Measurements from ENCODE around the gene MTHFSD.

Gene MTHFSD

GRCh38 chr16:86554599-86554916 lies 477 bp downstream of the MTHFSD start:
- H3K27me3 Mint-ChIP-seq (ENCODE audit: low read depth), result no peaks in the 10 kb centered on the region

GRCh38 chr16:86553356-86553755 lies 1.7 kb downstream of the MTHFSD start:
- Mint-ChIP-seq H3K4me3 (no peak overlapping the region), H3K4me1 (ENCODE audit: low read depth) (peaks cover 15% of the 10 kb centered on the region), H3K27me3 (ENCODE audit: low read depth) (no peaks in the 10 kb centered on the region), H3K9me3 (no peaks in the 10 kb centered on the region), H3K36me3 (ENCODE audit: low read depth) (peaks cover 20% of the 10 kb centered on the region), H3K27ac (no peak overlapping the region)

More at GRCh38 chr16:86554599-86554916, 477 bp downstream of the MTHFSD start:
- H3K36me3 Mint-ChIP-seq (ENCODE audit: low read depth), result peaks cover 19% of the 10 kb centered on the region
- no peaks in the 10 kb centered on the region for H3K9me3 Mint-ChIP-seq
- peaks cover 15% of the 10 kb centered on the region for H3K4me1 Mint-ChIP-seq (ENCODE audit: low read depth)
- H3K4me3 Mint-ChIP-seq, result peak overlapping the region; percentile 89
- peak overlapping the region; percentile 94 for H3K27ac Mint-ChIP-seq

DNA sequence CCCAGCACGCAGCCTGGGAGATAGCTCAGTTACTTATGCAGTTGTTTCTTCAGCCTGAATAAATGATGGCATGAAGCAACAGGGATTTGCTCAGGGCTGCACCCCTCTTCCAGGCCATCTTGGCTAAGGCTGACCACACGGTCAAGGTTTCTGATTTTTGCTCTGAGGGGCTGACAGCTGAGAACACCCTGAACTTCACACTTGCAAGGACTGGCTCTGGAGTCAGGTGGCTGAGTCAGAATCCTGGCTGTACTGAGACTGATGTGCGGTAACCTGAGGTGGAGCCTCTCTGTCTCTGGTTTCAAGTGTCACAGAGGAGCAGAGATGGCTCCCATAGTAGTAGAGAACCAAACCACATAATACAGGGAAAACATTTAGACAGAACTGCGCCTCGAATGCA lies 4.8 kb downstream of the MTHFSD start:
- H3K27ac Mint-ChIP-seq, result no peak overlapping the region
- peaks cover 28% of the 10 kb centered on the region for H3K36me3 Mint-ChIP-seq (ENCODE audit: low read depth)

DNA sequence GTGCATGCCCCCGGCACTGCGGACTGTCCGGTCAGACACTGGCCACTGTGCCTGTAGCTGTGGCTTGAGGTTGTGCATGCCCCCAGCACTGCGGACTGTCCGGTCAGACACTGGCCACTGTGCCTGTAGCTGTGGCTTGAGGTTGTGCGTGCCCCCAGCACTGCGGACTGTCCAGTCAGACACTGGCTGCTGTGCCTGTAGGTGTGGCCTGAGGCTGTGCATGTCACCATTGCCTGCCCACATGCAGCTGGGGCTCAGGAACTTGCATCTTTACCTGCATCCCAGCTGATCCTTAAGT lies 5.2 kb downstream of the MTHFSD start:
- peaks cover 11% of the 10 kb centered on the region for H3K4me1 Mint-ChIP-seq (ENCODE audit: low read depth)

More for the DNA sequence above, 4.8 kb downstream of the MTHFSD start:
- peaks cover 13% of the 10 kb centered on the region for H3K4me1 Mint-ChIP-seq (ENCODE audit: low read depth)
- no peak overlapping the region for H3K4me3 Mint-ChIP-seq
- no peaks in the 10 kb centered on the region for H3K9me3 Mint-ChIP-seq
- H3K27me3 Mint-ChIP-seq (ENCODE audit: low read depth), result no peaks in the 10 kb centered on the region

DNA sequence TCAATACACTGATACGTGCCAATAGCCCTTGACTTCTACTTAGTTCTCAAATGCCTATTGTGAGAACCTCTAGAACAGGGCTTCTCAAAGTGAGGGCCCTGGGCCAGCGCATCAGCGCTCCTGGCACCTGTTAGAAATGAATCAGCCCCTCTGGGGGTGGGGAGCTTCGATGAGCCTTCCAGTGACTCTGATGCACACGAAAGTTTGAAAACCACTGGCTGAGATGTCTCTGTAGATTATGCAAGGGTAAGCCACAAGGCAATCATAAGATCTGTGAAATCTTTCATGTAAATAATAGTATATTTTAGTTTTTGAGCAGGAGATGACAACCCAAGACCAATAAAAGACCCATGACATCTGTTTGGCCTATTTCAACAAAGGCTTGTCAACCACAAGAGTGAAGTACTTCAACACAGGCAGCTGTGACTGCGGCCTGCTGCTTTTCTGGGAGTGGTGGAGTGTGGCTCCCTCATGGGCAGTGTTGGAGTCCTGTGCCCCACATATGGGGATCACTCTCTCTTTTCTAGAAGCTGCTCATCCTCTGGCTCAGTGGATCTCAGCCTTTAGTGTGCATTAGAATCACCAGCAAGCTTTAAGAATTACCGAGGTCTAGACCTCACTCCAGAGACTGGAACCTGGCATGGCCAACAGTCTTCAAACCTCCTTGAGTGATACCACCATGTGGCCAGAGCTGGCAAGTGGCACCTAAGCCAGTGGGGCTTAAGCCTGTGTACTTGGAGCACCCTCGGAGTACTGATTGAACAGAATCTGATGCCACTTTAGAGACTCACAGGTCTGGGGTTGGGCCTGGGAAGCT lies 5.8 kb downstream of the MTHFSD start:
- H3K9me3 Mint-ChIP-seq, result no peaks in the 10 kb centered on the region
- H3K36me3 Mint-ChIP-seq (ENCODE audit: low read depth), result peaks cover 35% of the 10 kb centered on the region
- H3K27ac Mint-ChIP-seq, result no peak overlapping the region
- peaks cover 10% of the 10 kb centered on the region for H3K4me1 Mint-ChIP-seq (ENCODE audit: low read depth)
- H3K4me3 Mint-ChIP-seq, result no peak overlapping the region
- no peaks in the 10 kb centered on the region for H3K27me3 Mint-ChIP-seq (ENCODE audit: low read depth)

More for the DNA sequence above, 5.2 kb downstream of the MTHFSD start:
- Mint-ChIP-seq H3K4me3 (no peak overlapping the region), H3K27me3 (ENCODE audit: low read depth) (no peaks in the 10 kb centered on the region), H3K36me3 (ENCODE audit: low read depth) (peaks cover 30% of the 10 kb centered on the region), H3K27ac (no peak overlapping the region), H3K9me3 (no peaks in the 10 kb centered on the region)

DNA sequence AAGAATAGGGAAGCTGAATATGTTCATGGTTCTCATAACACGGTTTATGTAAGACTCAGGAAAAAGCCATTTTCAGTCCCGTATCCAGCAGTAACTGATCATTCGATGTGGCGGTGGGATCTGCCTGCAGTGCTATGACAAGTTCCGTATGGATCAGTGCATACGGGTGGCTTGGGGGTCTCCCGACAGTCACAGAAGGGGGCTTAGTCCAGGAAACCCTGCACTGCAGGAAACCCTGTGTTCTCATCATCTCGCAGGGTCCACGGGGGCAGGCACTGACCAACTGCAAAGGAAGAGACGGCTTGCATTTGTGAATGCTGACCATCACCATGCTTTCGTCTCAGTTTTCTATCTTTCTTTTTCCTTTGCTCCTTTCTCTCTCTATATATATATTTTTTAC lies 7.7 kb downstream of the MTHFSD start:
- Mint-ChIP-seq H3K4me3 (no peak overlapping the region), H3K27me3 (ENCODE audit: low read depth) (no peaks in the 10 kb centered on the region), H3K9me3 (no peaks in the 10 kb centered on the region), H3K36me3 (ENCODE audit: low read depth) (peaks cover 27% of the 10 kb centered on the region), H3K27ac (no peak overlapping the region), H3K4me1 (ENCODE audit: low read depth) (no peaks in the 10 kb centered on the region)

DNA sequence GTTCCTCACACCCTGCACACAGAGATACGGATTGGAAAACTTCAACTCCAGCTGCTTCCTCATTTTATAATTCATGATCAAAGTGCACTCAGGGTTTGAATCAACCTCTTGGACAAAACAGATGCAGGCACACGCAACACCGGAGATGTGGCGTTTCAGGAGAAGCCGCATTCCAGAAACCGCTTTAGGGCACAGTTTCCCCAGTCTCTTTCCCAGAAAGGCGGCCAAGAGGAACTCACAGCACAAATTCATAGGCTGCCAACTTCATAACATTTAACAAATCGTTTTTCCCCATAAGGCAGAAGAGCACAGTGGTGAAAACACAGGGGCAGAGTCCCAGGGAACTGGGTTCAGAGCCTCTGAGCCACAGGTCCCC lies 8.4 kb downstream of the MTHFSD start:
- Mint-ChIP-seq H3K36me3 (ENCODE audit: low read depth) (peaks cover 26% of the 10 kb centered on the region), H3K4me3 (no peak overlapping the region), H3K9me3 (no peaks in the 10 kb centered on the region), H3K27ac (no peak overlapping the region), H3K4me1 (ENCODE audit: low read depth) (no peaks in the 10 kb centered on the region), H3K27me3 (ENCODE audit: low read depth) (no peaks in the 10 kb centered on the region)

DNA sequence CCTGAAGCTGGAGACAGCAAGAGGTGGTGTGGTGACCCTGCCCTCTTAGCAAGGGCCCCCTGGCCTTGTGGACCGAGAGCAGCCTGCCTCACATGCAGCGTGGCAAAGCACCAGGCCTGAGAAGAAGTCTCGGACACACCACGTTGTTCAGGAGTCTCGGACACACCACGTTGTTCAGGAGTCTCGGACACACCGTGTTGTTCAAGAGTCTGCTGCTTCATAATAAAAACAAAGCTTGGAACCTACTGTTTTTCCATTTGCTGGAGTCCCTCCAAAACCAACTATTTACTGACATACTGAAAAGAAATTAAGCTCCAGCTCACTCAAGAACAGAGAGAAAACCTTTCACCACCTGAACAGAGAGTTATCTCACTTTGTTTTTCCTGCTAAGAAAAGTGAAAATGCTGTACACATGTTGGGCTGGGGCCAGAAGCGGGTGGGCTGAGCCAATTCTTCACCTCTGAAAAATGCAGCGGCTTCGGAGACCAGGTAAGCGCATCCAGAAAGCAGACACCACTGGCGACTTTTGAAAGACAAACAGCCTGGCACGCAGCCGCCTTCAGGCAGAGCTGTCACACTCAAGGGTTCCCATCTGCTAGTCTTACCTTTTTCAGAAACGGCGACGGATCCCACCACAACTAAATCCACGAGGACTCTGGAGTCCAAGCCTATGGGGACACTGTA lies 8.9 kb downstream of the MTHFSD start:
- Mint-ChIP-seq H3K9me3 (no peaks in the 10 kb centered on the region), H3K4me1 (ENCODE audit: low read depth) (no peaks in the 10 kb centered on the region), H3K36me3 (ENCODE audit: low read depth) (peaks cover 22% of the 10 kb centered on the region), H3K4me3 (no peak overlapping the region), H3K27ac (no peak overlapping the region), H3K27me3 (ENCODE audit: low read depth) (no peaks in the 10 kb centered on the region)

DNA sequence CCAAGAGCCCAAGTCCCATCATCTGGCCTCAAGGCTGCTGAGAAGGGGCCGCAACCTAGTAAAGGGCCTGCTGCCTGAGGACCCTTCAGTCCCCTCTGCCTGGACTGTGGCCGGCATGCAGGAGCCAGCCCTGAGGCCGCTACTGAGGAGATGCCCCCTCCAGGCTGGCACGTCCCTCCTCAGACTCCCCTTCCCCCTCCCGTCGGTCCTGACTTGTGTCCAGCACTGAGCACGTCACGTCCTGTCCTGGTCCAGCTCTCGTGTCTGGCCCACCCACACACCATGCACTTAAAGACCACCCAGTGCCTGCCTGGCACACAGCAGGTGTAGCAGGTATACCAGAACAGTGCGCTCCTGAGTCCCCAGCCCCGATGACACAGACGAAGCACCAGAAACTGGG lies 9.6 kb downstream of the MTHFSD start:
- Mint-ChIP-seq H3K9me3 (no peaks in the 10 kb centered on the region), H3K4me3 (no peak overlapping the region), H3K4me1 (ENCODE audit: low read depth) (no peaks in the 10 kb centered on the region), H3K27me3 (ENCODE audit: low read depth) (no peaks in the 10 kb centered on the region), H3K36me3 (ENCODE audit: low read depth) (peaks cover 25% of the 10 kb centered on the region), H3K27ac (no peak overlapping the region)

- no peak overlapping the region for H3K27ac Mint-ChIP-seq
- peaks cover 28% of the 10 kb centered on the region for H3K36me3 Mint-ChIP-seq (ENCODE audit: low read depth)
- no peaks in the 10 kb centered on the region for H3K4me1 Mint-ChIP-seq (ENCODE audit: low read depth)
- H3K27me3 Mint-ChIP-seq (ENCODE audit: low read depth), result no peaks in the 10 kb centered on the region
- no peak overlapping the region for H3K4me3 Mint-ChIP-seq
- no peaks in the 10 kb centered on the region for H3K9me3 Mint-ChIP-seq
Measured at GRCh38 chr16:86542756-86543750, 12.0 kb downstream of the MTHFSD start.

DNA sequence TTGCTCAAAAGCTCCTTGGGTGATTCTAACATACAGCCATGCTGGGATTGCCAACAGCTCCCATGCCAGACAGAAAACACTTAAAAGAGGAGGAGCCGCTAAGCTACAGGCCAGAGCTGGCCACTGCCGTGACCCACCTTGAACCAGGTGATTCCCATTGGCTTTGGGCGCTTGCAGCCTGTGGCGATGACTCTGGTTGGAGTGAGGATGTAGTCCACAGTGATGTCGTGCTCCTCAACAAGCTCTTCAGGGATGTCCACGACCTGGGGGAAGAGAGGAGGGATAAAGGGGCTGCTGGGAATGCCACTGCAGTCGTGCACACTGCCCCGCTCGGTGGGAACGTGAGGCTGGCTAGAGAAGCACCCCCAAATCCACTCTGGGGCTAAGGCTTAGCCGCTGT lies 13.5 kb downstream of the MTHFSD start:
- H3K4me1 Mint-ChIP-seq (ENCODE audit: low read depth), result no peaks in the 10 kb centered on the region
- no peaks in the 10 kb centered on the region for H3K27me3 Mint-ChIP-seq (ENCODE audit: low read depth)
- H3K9me3 Mint-ChIP-seq, result no peaks in the 10 kb centered on the region
- H3K36me3 Mint-ChIP-seq (ENCODE audit: low read depth), result peaks cover 26% of the 10 kb centered on the region
- H3K27ac Mint-ChIP-seq, result no peak overlapping the region
- H3K4me3 Mint-ChIP-seq, result no peak overlapping the region

DNA sequence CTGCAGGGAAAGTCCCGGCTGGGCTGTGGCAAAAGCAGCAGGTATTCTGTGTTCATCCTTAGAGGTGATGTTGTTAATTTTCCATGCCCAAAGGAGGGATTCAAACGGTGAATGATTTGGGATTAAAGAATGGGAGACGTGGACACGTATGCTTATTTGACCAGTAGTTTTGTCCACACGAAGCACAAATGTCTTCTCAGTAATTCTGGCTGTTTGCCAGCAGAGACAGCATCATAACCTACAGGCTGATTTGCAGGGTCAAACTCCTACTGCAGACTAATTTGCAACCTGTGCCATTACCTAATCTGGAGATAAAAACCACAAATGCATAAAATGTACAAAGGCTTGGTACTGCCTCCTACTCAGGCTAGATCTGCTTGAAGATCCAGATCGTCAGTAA lies 14.1 kb downstream of the MTHFSD start:
- Mint-ChIP-seq H3K27me3 (ENCODE audit: low read depth) (no peaks in the 10 kb centered on the region), H3K9me3 (no peaks in the 10 kb centered on the region), H3K27ac (no peak overlapping the region), H3K36me3 (ENCODE audit: low read depth) (peaks cover 23% of the 10 kb centered on the region), H3K4me1 (ENCODE audit: low read depth) (no peaks in the 10 kb centered on the region), H3K4me3 (no peak overlapping the region)

- Mint-ChIP-seq H3K4me3 (no peak overlapping the region), H3K27me3 (ENCODE audit: low read depth) (no peaks in the 10 kb centered on the region), H3K27ac (no peak overlapping the region), H3K36me3 (ENCODE audit: low read depth) (peaks cover 14% of the 10 kb centered on the region), H3K4me1 (ENCODE audit: low read depth) (no peaks in the 10 kb centered on the region), H3K9me3 (no peaks in the 10 kb centered on the region)
Measured at GRCh38 chr16:86538196-86538780, 16.7 kb downstream of the MTHFSD start.

GRCh38 chr16:86537486-86537885 lies 17.5 kb downstream of the MTHFSD start:
- Mint-ChIP-seq H3K4me3 (no peak overlapping the region), H3K36me3 (ENCODE audit: low read depth) (peaks cover 14% of the 10 kb centered on the region), H3K27ac (no peak overlapping the region), H3K4me1 (ENCODE audit: low read depth) (no peaks in the 10 kb centered on the region), H3K27me3 (ENCODE audit: low read depth) (no peaks in the 10 kb centered on the region), H3K9me3 (no peaks in the 10 kb centered on the region)
